LoVo (cell line): ENCODE measurements around the gene IGSF22.
"Not testable (repeated sequence)": the region's sequence is repeated elsewhere in the genome, so short reads cannot be mapped to it uniquely, and the experiment has no call there.

Source experiments
- DNase-seq: peaks from one replicate; pipeline ENCODE4 v3.0.0-alpha.2; 2016; ENCODE audit warnings: low spot score

Gene IGSF22

DNA sequence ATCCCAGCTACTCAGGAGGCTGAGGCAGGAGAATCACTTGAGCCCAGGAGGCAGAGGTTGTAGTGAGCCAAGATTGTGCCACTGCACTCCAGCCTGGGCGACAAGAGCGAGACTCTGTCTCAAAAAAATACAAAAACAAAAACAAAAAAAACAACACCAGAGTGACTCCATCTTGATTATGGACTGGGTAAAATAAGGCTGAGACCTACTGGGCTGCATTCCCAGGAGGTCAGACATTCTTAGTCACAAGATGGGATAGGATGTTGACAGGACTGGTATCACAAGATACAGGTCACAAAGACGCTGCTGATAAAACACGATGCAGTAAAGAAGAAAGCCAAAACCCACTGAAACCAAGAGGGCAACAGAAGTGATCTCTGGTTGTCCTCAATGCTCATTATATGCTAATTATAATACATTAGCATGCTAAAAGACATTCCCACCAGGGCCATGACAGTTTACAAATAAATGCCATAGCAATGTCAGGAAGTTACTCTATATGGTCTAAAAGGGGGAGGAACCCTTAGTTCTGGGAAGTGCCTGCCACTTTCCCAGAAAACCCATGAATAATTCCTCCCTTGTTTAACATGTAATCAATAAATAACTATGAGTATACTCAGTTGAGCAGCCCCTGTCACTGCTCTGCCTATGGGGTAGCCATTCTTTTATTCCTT, 34.4 kb downstream of the IGSF22 start:
- not testable (repeated sequence) for DNase-seq

DNA sequence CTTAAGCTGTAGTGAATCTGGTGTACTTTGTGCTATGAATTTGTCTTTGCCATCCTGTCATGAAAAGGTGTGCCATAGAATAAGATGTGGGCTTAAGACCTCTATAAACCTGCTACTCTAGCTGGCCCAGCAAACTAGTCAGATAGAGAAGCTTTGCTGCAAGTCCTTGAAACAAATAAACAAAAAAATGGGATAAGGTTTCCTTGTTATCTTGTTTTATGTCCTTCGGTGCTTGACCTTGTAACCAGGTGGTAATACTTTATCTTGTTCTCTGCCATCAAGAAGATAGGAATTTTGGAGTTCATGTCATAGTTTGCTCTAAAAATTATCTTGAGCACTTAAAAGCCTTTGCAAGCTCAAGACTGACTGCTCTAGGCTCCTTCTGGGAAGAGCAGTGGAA, 41.7 kb downstream of the IGSF22 start:
- DNase-seq = no peak

DNA sequence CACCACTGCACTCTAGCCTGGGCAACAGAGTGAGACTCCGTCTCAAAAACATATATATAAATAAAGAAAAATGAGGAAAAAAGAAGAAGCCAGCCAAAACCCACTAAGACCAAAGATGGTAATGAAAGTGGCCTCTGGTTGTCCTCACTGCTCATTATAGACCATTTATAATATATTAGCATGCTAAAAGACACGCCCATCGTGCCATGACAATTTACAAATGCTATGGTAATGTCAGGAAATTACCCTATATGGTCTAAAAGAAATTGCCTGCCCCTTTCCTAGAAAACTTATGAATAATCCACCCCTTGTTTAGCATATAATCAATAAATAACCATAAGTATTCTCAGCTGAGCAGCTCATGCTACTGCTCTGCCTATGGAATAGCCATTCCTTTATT, 43.5 kb downstream of the IGSF22 start:
- DNase-seq = no peak

DNA sequence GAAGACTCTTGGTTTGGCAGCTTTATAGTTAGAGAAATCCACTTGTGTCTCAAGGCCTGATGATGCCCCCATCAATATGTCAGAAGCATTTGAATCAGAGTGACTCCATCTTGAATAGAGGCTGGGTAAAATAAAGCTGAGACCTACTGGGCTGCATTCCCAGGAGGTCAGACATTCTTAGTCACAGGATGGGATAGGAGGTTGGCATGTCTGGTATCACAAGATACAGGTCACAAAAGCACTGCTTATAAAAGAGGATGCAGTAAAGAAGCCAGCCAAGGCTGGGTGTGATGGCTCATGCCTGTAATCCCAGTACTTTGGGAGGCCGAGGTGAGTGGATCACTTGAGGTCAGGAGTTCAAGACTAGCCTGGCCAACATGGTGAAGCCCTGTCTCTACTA, 44.0 kb downstream of the IGSF22 start:
- not testable (repeated sequence) for DNase-seq

DNA sequence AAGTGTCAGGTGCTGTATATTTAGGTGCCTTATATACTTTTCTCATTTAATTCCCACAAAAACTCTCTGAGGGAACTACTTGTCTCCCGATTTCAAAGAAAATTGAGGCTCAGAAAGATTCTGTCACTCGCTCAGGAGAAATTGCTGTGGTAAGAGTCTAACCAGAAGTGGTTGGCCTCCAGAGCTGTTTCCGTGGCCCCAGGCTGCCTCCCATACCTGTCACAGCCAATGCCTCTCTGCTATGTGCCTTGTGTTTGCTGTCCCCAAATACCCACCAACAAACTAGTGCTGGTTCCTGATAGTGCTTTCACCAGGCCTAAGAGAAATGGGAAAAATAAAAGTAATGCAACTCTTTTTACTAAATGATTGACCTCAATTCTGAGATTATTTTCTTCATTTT, 48.4 kb downstream of the IGSF22 start:
- DNase-seq = no peak

DNA sequence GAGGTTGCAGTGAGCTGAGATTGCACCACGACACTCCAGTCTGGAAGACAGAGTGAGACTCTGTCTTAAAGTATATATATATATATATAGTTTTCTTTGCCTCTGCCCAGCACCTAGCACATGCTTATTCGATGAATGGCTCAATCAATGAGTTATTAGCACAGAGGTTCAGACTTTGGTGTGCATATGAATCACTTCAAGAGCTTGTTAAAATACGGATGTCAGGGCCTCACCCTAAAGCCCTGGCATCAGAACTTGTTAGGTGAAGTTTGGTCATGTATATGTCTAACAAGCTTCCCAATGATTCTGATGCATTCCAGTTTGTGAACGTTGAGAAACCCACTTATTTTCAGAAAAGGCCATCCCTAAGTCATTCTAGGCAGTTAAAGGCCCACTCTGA, 49.2 kb downstream of the IGSF22 start:
- DNase-seq = no peak

DNA sequence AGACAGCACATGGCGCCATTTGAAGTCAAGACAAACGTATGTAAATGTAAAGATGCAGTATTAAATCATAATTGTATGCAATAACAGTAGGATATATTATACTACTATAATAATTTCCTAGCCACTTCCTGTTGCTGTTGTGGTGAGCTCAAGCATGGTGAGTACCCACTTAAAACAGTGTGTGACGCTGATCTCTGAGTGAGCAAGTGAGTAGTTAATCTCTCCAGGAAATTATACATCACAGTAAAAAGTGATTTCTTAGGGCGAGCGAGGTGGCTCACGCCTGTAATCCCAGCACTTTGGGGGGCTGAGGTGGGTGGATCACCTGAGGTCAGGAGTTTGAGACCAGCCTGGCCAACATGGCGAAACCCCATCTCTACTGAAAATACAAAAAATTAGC, 53.8 kb downstream of the IGSF22 start:
- DNase-seq = not testable (repeated sequence)

DNA sequence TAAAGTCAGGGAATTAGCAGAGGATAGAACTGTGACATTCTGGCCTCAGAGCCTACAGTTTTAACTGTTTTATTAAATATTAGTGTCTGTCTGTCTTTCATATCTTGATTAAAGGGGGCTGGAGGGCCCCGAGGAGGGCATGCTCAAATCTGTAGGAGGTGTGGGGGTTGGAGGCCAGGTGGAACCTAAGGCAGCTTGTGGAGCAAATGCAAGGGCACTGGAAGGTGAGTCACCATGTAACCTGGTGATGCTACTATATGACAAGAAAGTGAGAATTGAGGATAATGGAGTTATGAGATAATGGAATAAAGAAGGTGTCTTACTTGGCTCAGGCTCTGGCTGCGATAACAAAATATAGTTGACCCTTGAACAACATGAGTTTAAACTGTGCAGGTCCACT, 54.7 kb downstream of the IGSF22 start:
- no peak for DNase-seq

DNA sequence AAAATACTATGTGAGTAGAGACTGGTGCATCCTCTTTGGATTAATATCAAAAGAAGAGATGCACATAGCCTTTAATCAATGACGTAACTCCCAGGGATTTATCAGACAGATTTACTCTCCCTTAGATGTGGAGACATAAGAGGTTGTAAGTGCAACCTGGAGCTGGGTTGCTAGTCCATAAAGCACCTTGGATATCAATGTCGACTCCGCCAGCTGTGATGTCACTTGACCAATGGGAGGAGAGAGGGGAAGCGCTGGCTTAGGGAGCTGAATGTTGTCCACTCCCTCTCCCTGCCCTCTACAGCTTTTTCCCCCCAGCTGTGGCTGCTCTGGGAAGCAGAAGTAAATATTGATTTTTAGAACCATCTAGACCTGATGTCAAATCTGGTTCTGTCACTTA, 56.3 kb downstream of the IGSF22 start:
- DNase-seq = no peak

DNA sequence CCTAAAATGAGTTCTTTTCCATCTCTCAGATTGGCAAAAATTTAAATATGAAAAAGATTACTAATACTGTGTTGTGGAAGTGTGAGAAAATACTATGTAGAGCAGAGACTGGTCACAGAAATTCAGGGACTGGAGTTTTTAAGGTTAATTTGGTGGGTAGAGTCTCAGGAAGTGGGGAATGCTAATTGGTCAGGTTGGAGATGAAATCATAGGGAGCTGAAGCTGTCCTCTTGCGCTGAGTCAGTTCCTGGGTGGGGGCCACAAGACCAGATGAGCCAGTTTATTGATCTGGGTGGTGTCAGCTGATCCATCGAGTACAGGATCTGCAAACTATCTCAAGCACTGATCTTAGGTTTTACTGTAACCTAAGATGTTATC, 56.8 kb downstream of the IGSF22 start:
- no peak for DNase-seq

DNA sequence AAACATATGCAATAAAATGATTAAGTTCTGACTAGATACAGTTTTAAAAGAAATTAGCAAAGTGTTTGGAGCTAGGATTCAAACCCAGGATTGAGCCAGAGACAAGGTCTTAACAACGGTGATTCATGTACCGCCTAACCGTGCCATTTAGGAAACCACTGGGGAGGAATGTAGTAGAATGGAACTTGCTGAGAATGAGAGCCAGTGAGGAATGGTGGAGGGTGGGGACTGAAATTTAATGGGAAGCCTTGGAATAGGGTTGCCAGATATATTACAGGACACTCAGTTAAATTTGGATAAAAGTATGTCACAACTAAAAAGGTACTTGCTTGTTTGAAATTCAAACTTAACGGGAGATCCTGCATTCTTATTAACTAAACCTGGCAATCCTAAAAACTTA, 57.9 kb downstream of the IGSF22 start:
- DNase-seq = no peak

DNA sequence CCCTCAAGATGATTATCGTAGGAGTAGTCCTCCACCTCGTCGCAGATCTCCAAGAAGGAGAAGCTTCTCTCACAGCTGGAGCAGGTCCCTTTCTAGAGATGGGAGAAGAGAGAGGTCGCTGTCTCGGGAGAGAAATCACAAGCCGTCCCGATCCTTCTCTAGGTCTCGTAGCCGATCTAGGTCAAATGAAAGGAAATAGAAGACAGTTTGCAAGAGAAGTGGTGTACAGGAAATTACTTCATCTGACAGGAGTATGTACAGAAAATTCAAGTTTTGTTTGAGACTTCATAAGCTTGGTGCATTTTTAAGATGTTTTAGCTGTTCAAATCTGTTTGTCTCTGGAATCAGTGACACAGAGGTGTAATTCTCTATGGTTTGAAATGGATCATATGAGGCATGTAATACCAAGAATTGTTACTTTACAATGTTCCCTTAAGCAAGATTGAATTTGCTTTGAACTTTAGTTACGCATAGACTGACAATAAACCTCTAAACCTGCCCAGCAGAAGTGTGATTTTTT, 60.6 kb downstream of the IGSF22 start:
- not testable (repeated sequence) for DNase-seq

DNA sequence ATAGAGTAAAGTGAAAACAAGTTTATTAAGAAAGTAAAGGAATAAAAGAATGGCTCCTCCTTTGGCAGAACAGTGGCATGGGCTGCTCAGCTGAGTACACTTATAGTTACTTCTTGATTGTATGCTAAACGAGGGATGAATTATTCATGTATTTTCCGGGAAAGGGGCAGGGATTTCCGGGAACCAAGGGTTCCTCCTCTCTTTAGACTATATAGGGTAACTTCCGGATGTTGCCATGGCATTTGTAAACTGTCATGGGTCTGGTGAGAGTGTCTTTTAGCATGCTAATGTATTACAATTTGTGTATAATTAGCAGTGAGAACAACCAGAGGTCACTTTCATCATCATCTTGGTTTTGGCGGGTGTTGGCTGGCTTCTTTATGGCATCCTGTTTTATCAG, 68.3 kb downstream of the IGSF22 start:
- no peak for DNase-seq
